HG03060 (cell line): Measurements from ENCODE around the gene TARBP1.
"Not testable (repeated sequence)": the region's sequence is repeated elsewhere in the genome, so short reads cannot be mapped to it uniquely, and the experiment has no call there.

ENCODE experiments used
- ATAC-seq: cut with Tn5 transposase; IDR thresholded peaks from one replicate; pipeline ENCODE4 v1.9.1; 2021; ENCODE audit warnings: low read depth, moderate number of reproducible peaks; ENCODE audit not compliant: unreplicated experiment

TARBP1 gene

GRCh38 chr1:234478481-234479309 is at the start of gene TARBP1:
TARBP1 (minus strand) TSS chr1:234479179; CDS start chr1:234479103, 76 bp downstream.
- ATAC-seq: peak; percentile 39

GRCh38 chr1:234528074-234528865 is 49.3 kb upstream of the TARBP1 start:
- no peak for ATAC-seq

DNA sequence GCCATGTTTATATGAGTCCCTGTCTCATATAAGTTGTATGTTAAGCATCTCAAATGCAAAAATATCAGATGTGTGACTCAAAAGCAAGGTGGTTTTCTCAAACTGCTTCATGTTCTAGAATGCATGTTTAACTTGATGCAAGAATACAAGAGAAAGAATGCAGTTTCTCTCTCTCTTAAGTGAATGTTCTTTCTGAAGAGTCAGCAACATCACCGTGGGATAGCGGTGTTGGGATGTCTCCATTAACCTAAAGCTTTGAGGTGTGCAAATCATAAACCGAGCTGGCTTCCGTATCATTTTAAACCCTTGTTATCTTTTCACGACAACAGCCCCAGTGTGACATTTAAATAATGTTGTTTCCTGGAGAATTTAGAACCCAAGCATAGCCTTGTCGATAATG is 48.4 kb upstream of the TARBP1 start:
- ATAC-seq: no peak

- ATAC-seq: no peak
These were observed 47.9 kb upstream of the TARBP1 start for GRCh38 chr1:234526922-234527321.

- ATAC-seq: no peak
These were observed 46.3 kb upstream of the TARBP1 start for GRCh38 chr1:234525099-234525799.

DNA sequence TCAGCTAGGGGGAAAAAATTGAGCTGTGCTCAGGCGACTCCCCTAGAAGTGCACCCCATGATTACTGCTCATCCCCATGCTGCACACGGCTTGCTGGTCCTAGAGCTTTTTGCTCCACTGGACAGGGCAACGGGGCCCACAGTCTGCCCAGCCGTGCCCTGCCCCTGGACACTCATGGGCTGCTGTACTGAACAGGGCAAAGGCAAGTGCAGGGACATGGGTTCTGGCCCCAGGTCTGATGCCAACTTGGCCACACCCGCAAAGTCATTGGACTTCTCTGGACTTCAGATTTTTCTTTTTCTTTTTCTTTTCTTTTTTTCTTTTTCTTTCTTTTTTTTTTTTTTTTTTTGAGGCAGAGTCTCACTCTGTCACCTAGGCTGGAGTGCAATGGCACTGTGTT is 42.9 kb upstream of the TARBP1 start:
- ATAC-seq: no peak

DNA sequence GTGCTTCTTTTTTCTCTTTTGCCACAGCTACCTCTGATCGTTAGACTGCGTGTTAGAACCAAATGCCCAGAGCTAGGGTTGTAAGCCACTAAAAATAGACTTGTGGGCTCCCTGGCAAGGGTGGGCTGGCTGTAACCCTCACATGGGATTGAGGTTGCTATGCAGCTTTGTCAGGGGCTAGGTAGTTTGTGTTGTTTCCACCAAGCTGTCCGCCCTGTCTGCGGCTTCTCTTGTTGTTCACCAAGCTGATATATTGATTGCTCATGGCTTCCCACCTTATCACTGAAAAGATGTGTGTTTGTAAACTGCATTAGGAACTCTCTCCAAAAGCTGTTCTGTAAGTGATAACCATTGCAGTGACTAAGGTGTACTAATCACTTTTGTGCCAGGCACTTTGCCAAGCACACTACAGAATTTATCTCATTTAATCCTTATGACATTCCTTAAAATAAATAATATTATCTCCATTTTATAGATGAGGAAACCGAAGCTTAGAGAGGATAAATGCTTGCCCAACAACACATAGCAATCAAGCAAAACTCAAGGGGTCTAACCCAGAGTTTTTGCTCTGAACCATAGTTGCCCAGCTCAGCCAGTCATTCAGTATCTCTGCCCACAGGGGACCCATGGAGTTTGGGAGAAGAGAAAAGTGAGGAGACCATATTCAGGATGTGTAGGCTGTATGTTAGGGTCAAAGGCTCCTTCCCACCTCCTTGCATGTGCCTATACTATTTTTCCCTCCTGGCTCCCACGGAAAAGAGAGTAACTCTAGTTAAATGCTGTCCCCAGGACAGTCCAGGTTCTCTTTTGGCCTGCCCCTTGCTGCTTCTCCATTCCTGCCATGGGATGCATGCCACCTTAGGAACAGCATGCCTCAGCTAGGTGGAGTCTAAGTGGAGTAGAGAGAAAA is 42.2 kb upstream of the TARBP1 start:
- ATAC-seq: no peak

GRCh38 chr1:234519506-234519905 is 40.5 kb upstream of the TARBP1 start:
- ATAC-seq: no peak

- no peak for ATAC-seq
These were observed 39.9 kb upstream of the TARBP1 start for GRCh38 chr1:234518876-234519275.

DNA sequence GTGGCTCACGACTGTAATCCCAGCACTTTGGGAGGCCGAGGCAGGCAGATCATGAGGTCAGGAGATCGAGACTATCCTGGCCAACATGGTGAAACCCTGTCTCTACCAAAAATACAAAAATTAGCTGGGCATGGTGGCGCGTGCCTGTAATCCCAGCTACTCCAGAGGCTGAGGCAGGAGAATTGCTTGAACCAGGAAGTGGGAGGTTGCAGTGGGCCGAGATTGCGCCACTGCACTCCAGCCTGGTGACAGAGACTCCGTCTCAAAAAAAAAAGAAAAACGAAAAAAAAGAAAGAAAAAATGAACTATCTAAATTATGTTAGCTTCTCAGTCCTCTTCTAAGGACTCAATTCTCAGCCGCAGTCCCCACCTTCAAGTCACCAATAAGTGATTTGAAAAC is 39.1 kb upstream of the TARBP1 start:
- not testable (repeated sequence) for ATAC-seq

DNA sequence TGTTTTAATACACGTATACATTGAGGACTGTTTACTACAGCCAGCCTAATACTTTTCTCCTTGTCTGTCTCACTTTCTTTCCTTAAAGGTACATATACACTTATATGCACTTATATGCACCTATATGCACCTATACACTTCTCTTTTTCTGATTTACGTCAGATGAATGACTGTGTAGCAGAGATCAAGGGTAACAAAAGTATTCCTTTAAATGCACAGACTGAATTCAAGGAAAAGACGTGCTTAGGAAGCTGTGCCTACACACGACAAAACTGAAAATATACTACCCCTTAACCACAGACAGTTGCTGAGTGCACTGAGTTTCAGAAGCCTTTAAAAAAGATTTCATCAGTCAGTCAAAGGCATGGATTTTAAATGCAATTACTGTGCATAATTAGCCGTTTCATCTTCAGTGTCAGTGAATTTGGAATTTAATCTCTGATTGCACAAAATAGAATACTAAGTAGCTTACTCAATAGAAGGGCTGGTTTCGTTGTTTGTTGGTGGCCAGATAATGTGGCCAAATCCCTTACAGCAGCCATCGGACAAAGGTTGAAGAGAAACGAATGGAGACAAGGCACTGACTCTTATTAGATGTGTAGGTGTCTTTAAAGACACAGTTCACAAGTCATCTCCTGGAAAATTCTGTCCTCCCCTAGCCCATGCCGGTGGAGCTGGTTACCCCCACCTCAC is 38.3 kb upstream of the TARBP1 start:
- ATAC-seq: no peak

GRCh38 chr1:234515821-234516241 is 36.9 kb upstream of the TARBP1 start:
- ATAC-seq: no peak

DNA sequence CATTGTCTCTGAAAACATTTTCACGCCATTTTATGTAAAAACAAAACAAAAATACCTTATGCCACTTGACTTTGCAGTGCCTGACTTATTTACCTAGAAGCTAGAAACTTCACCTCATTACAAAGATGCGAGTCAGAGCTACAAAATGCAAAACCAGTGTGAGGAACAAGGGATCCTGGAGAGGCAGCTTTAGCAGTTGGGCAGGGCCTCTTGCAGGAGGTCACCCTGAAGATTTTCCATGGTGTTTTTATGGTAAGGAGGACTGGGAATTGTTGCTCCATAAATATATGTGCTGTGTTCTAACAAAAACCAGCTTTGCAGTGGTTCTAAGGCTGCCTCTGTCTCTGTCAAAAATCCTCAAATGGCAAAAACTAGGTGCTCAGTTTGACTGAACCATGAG is 36.4 kb upstream of the TARBP1 start:
- no peak for ATAC-seq

- ATAC-seq: no peak
These were observed 33.5 kb upstream of the TARBP1 start for GRCh38 chr1:234512451-234512861.

DNA sequence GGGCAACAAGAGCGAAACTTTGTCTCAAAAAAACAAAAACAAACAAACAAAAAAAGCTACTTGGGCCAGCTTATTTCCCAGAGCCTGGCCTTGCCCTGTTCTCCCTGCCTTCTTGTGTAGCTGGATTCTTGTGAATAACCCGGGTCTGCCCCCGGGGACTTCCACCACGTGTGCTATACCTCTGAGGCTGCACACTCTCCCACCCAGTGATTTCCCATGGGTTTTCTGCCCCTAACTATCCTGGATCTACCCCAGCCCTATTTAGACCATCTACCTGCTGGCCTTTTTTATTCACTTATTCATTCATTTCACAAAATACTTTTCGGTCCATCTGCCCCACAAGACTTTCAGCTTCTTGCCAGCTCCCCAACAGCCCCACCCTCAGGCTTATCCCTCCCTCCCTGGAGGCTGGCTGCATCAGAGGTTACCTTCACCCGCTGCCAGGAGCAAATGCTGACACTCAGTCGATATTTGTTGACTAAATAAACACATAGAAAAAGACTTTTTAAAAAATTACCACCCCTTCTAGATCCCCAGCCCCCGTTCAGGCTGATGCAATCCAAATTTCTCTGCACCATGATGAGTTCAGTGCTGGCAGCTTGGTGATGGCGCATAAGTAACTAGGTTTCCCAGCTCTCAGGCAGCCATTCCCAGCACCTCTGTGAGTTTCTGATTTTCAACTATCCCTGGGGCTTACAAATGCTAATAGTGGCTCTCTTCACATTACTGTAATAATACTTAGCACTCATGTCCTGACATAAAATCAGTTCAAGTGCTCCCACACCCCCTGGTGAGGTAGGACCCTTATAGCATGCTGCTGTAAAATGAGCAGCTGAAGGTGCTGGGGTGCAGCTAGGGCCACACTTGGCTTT is 30.7 kb upstream of the TARBP1 start:
- no peak for ATAC-seq

DNA sequence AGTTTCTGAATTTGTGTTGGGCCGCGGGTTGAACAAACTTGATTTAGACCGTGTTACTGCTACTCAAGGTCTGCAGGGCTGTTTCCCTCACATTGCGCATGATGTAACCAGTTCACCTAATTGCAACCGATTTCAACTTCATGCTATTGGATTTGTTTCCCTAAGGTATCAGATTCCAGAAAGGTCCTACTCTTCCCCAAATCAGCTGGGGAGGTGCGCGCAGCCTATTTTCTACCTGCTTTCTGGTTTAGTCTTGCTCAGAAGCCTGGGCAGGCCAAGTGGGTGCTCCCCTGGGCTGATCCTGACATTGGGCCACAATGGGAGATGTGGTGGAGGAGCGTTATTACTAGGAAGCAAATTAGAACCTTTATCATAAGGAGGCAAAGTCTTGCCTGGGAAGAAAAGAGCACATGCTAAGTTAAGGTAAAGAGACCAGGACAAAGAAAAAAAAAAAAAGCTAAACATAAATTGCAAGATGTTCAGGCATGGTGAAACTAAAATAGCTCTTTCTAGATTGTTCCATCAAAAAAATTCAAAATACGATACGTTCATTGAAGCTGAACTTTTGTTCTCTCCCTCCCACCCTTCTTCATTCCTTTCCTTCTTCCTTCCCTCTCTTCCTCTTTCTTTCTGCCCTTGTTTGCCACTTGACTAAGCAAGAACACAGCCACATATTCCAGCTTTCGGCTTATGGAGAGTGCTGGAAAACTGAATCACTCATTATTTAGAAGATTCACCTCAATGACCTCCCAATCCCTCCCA is 28.8 kb upstream of the TARBP1 start:
- ATAC-seq: no peak

DNA sequence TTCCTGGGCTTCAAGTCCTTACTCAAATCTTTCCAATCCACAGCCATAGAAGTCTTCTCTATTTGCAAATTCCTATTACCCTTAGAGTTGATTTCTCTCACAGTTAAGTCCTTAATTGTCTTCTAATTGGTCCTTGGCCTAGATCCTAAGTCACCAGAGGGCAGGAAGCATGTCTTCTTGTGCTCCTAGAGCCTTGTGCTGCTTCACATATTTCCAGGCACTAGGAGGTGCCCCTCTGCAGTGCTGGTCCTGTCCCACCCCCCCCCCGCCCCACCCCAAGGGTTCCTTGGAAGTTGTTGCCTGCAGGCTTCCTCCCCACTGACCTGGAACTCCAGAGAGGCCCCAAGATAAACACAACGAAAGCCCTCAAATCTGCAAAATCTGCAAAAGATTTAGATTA is 28.1 kb upstream of the TARBP1 start:
- ATAC-seq: no peak

- no peak for ATAC-seq
These were observed 26.8 kb upstream of the TARBP1 start for GRCh38 chr1:234505769-234506102.
